Activated T-helper 1 cell treated with anti-CD3 and anti-CD28 coated beads, Interleukin-12 subunit alpha, Interleukin-12 subunit beta, Interleukin-2, Interleukin-4 antibody, amounts not matched to agents 30 ng/mL and 10 ng/mL and 1 ng/mL, durations not matched to agents 14 hours and 24 hours and 36 hours (primary cell): ENCODE results near the gene COBL. TPM values are rescaled to one million over a fixed set of nuclear protein-coding genes. Genes with fewer than 3 reads are reported as not detected.
"Not testable (repeated sequence)": the region's sequence is repeated elsewhere in the genome, so short reads cannot be mapped to it uniquely, and the experiment has no call there.

ENCODE experiments used
- DNase-seq: peaks from one replicate; pipeline ENCODE4 v3.0.0; 2021; ENCODE audit warnings: low spot score
- H3K27ac Mint-ChIP-seq: one replicate; pipeline ENCODE4 v1.8.0; 2021; ENCODE audit warnings: mild to moderate bottlenecking, mixed read lengths
- H3K27me3 Mint-ChIP-seq: one replicate; pipeline ENCODE4 v1.8.0; 2022; ENCODE audit warnings: mild to moderate bottlenecking, moderate library complexity, mixed read lengths; ENCODE audit not compliant: insufficient read depth
- H3K36me3 Mint-ChIP-seq: one replicate; pipeline ENCODE4 v1.8.0; 2021; ENCODE audit warnings: low read depth, mixed read lengths
- H3K4me1 Mint-ChIP-seq: one replicate; pipeline ENCODE4 v1.8.0; 2021; ENCODE audit warnings: low read depth, mixed read lengths
- H3K4me3 Mint-ChIP-seq: one replicate; pipeline ENCODE4 v1.8.0; 2021; ENCODE audit warnings: mild to moderate bottlenecking, moderate library complexity, mixed read lengths
- H3K9me3 Mint-ChIP-seq: one replicate; pipeline ENCODE4 v1.8.0; 2021; ENCODE audit warnings: mixed read lengths
- intact Hi-C: fragments of 100-400 bp; cut with micrococcal nuclease; formaldehyde crosslinking; loops from one replicate; pipeline ENCODE4 v1.15.1; 2024
- total RNA-seq: library from RNA; stranded (reverse); gene quantifications from 2 replicates; pipeline ENCODE4 v1.2.3, GENCODE V29; 2022

Gene COBL
- total RNA-seq, 1 donor from 2014 or later = not detected

DNA sequence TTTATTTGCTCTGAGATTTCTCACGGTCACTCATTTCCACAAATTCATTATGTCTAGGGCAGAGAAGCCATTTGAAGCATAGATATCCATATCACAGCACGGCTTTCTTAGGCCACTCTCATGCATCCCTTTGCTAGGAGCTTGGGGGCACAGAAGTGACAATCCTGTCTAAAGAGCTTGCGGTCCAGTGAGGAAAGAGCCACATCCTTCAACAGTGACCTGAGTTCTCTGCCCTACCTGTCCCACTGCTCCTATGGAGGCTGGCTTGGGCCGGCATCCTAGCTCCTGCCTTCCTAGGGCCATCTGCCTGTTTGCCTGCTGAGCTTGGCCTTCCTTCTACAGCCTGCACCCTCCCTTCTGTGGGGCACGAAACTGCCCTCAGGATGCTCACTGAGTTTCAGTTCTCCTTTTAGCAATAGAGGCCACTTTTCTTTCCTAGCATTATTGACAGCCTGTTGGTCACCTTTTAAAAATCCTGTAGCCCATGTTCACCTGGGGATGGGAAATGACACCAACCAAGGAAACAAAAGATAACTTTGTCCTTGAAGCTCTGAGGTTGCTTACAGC, 321.8 kb downstream of the COBL start:
- Mint-ChIP-seq H3K27me3 (peaks cover 12% of the 10 kb centered on the region), H3K9me3 (peaks cover 6% of the 10 kb centered on the region), H3K36me3 (no peaks in the 10 kb centered on the region), H3K27ac (no peak overlapping the region), H3K4me3 (no peak overlapping the region), H3K4me1 (no peaks in the 10 kb centered on the region)
- DNase-seq = no peak
- intact Hi-C loops = no loop called here

DNA sequence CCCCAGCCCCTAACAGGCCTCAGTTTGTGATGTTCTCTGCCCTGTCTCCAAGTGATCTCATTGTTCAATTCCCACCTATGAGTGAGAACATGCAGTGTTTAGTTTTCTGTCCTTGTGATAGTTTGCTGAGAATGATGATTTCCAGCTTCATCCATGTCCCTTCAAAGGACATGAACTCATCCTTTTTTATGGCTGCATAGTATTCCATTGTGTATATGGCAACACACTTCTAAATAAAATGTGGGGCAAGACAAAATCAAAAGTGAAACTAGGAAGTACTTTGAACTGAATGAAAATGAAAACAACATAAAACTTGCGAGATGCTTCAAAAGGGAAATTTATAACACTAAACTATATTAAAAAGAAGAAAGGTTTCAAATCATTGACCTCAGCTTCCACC, 326.4 kb downstream of the COBL start:
- H3K27me3 Mint-ChIP-seq, H3K36me3 Mint-ChIP-seq, DNase-seq, H3K9me3 Mint-ChIP-seq, H3K27ac Mint-ChIP-seq, H3K4me3 Mint-ChIP-seq, intact Hi-C loops, H3K4me1 Mint-ChIP-seq: not testable (repeated sequence)

DNA sequence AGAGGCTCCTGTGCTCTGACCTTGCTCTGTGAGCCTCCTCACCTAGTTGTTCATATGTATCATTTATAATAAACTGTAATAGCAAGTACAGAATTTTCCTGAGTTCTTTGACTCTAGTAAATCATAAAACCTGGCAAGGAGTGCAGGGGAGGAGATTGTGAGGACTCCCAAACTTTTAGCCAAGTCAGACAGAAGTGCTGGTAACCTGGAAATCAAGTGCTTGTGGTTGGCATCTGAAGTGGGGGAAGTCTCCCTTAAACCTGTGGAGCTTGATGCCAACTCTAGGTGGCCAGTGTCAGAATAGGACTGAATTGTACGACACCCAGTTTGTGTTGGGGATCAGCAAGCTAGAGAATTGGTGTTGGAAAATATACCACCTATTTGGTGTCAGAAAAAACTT, 327.6 kb downstream of the COBL start:
- intact Hi-C loops = no loop called here
- H3K36me3 Mint-ChIP-seq = no peaks in the 10 kb centered on the region
- peaks cover 6% of the 10 kb centered on the region for H3K9me3 Mint-ChIP-seq
- H3K27me3 Mint-ChIP-seq = peaks cover 7% of the 10 kb centered on the region
- no peaks in the 10 kb centered on the region for H3K4me1 Mint-ChIP-seq
- no peak for DNase-seq
- no peak overlapping the region for H3K27ac Mint-ChIP-seq
- no peak overlapping the region for H3K4me3 Mint-ChIP-seq

DNA sequence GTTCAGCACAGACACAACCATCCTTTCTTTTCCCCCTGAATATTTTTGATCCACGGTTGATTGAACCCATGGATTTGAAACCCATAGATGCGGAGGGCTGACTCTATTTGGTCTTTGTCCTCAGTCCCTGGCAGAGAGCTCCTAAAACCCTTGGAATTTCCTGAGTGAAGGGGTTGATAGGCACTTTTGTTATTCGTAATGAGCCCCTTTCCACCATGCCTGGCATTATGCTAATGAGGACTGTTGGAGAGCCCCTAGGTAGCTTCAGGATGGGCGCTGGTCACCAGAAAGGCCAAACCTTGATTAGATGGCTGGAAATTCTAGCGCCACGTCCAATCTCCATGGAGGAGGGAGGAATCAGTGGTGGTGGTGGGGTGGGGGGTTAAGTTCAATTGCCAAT, 328.1 kb downstream of the COBL start:
- Mint-ChIP-seq H3K36me3 (no peaks in the 10 kb centered on the region), H3K27ac (no peak overlapping the region), H3K9me3 (peaks cover 6% of the 10 kb centered on the region), H3K4me3 (no peak overlapping the region), H3K4me1 (no peaks in the 10 kb centered on the region), H3K27me3 (peaks cover 7% of the 10 kb centered on the region)
- no peak for DNase-seq
- intact Hi-C loops = no loop called here

DNA sequence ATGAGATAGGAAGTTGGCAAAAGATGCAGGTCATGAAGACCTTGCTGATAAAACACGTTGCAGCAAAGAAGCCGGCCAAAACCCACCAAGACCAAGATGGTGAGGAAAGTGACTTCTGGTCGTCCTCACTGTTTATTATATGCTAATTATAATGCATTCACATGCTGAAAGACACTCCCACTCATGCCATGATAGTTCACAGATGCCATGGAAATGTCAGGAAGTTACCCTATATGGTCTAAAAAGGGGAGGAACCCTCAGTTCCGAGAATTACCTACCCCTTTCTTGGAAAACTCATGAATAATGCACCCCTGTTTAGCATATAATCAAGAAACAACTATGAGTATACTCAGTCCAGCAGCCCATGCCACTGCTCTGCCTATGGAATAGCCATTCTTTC, 331.5 kb downstream of the COBL start:
- intact Hi-C loops = no loop called here
- peaks cover 2% of the 10 kb centered on the region for H3K27me3 Mint-ChIP-seq
- no peaks in the 10 kb centered on the region for H3K36me3 Mint-ChIP-seq
- H3K4me3 Mint-ChIP-seq = no peak overlapping the region
- DNase-seq = no peak
- no peak overlapping the region for H3K27ac Mint-ChIP-seq
- H3K4me1 Mint-ChIP-seq = no peaks in the 10 kb centered on the region
- H3K9me3 Mint-ChIP-seq = peaks cover 1% of the 10 kb centered on the region

DNA sequence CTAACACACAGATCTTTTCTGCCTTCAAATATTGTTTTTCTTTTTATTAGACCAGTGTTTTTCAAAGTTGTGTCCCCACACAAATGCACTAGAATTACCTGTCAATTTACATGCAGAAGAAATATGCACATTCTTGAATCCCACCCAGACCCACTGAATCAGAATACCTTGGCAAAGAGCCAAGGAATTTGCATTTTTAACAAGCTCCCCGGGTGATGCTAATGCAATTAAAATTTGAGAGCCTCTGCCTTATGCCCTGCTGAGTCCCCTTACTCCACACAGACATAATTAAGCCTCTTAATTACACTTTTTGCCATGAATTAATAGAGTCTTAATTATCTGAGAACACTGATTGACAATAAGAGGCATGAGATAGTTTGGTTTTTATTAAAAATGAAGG, 332.8 kb downstream of the COBL start:
- H3K27me3 Mint-ChIP-seq = peaks cover 2% of the 10 kb centered on the region
- DNase-seq = no peak
- no peaks in the 10 kb centered on the region for H3K9me3 Mint-ChIP-seq
- H3K36me3 Mint-ChIP-seq = no peaks in the 10 kb centered on the region
- intact Hi-C loops = no loop called here
- H3K4me3 Mint-ChIP-seq = no peak overlapping the region
- no peak overlapping the region for H3K27ac Mint-ChIP-seq
- no peaks in the 10 kb centered on the region for H3K4me1 Mint-ChIP-seq

DNA sequence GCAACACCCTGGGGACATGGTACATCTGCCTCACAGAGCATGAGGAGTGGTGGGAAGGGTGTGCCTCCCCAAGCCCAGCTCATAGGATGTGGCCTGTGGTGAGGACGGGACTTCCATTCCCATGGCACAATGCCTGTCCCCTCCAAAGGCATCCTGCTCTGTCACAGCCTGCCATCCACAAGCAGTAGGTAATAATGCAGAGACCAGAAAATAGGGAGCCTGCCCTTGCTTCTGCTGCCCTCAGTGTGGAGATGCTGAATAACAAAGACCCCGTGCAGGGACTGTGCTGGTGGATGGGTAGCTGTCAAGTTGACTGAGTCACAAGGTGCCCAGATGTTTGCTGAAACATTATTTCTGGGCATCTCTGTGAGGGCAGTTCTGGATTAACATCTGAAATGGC, 334.0 kb downstream of the COBL start:
- Mint-ChIP-seq H3K27ac (no peak overlapping the region), H3K27me3 (peaks cover 2% of the 10 kb centered on the region), H3K9me3 (no peaks in the 10 kb centered on the region), H3K4me1 (no peaks in the 10 kb centered on the region), H3K36me3 (no peaks in the 10 kb centered on the region), H3K4me3 (no peak overlapping the region)
- intact Hi-C loops = no loop called here
- no peak for DNase-seq

DNA sequence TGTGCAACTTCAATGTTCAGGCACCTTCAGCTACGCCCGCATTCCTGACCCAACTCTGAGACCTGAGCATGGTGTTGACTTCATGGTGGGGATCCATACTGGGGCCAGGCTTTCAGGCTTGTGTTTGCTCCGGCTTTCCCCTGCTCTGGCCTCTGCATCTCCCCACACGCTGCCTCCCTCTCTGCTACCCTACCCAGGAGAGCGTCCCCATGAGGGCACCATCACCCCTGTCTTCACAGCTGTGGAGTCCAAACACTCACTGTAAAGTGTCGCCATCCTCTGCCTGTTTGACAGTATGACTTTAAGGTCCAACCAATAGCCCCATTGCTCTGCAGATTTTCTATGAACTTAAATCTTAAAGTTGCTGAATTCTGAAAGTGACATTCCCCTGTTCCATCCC, 334.9 kb downstream of the COBL start:
- H3K4me1 Mint-ChIP-seq = no peaks in the 10 kb centered on the region
- H3K4me3 Mint-ChIP-seq = no peak overlapping the region
- H3K27me3 Mint-ChIP-seq = peaks cover 2% of the 10 kb centered on the region
- H3K27ac Mint-ChIP-seq = no peak overlapping the region
- intact Hi-C loops = no loop called here
- DNase-seq = no peak
- no peaks in the 10 kb centered on the region for H3K36me3 Mint-ChIP-seq
- no peaks in the 10 kb centered on the region for H3K9me3 Mint-ChIP-seq

DNA sequence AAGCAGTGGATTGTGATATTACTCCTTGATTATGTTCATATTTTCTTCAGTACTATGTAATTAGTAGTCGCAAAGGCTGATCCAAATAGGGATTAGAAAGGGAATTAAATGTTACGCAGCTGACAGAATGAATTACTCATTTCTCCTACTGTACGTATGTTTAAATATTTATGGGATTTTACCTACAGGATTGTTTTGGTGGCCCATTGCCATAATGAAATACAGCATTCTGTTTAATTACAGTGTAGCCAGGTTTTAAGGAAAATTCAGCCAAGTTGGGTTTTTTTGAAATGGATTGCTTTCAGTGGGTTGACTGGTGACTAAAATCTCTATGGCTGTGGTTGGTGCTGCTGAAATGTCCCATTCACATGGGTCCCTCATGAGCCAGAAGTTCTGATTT, 336.2 kb downstream of the COBL start:
- peaks cover 2% of the 10 kb centered on the region for H3K27me3 Mint-ChIP-seq
- H3K4me1 Mint-ChIP-seq = no peaks in the 10 kb centered on the region
- H3K27ac Mint-ChIP-seq = no peak overlapping the region
- intact Hi-C loops = no loop called here
- H3K36me3 Mint-ChIP-seq = no peaks in the 10 kb centered on the region
- no peak overlapping the region for H3K4me3 Mint-ChIP-seq
- H3K9me3 Mint-ChIP-seq = no peaks in the 10 kb centered on the region
- no peak for DNase-seq

DNA sequence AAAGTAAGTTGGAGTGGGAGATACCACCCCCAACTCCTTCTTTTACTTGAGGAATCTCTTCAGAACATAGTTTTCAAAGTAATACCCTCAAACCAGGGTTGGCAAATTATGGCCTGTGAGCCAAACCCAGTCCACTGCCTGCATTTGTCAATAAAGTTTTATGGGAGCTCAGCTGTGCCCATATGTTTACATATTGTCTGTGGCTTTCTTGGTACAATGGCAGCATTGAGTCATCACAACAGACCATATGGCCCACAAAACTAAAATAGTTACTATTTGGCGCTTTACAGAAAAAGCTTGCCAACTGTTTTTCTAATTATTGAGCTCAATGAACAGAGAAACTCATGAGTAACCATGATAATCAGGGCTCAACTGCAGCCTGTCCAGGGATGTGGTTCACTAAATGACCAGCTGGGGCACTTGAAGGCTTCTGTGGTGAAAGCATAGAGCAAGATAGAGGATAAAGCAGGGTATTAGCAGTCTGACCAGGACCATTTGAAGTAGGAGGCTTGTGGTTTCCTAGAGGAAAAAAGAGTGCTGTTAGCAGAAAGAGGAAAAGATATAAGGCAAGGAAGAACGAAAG, 337.9 kb downstream of the COBL start:
- DNase-seq = no peak
- Mint-ChIP-seq H3K4me3 (no peak overlapping the region), H3K9me3 (no peaks in the 10 kb centered on the region), H3K36me3 (no peaks in the 10 kb centered on the region), H3K27ac (no peak overlapping the region), H3K27me3 (peaks cover 2% of the 10 kb centered on the region), H3K4me1 (peaks cover 7% of the 10 kb centered on the region)
- intact Hi-C loops = no loop called here

DNA sequence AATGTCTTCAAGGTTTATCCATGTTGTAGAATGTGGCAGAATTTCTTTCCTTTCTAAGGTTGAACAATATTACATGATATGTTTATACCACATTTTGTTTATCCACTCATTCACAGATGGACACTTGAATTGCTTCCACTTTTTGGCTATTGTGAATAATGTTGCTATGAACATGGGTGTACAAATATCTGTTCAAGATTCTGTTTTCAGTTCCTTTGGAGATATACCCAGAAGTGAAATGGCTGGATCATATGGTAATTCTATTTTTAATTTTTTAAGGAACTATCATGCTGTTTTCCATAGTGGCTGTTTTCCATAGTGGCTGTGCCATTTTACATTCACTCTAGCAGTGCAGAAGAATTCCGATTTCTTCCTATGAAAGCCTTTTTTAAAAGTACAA, 339.2 kb downstream of the COBL start:
- intact Hi-C loops = no loop called here
- Mint-ChIP-seq H3K27ac (no peak overlapping the region), H3K4me3 (no peak overlapping the region), H3K36me3 (no peaks in the 10 kb centered on the region), H3K27me3 (peaks cover 2% of the 10 kb centered on the region), H3K4me1 (peaks cover 7% of the 10 kb centered on the region), H3K9me3 (no peaks in the 10 kb centered on the region)
- DNase-seq = no peak

DNA sequence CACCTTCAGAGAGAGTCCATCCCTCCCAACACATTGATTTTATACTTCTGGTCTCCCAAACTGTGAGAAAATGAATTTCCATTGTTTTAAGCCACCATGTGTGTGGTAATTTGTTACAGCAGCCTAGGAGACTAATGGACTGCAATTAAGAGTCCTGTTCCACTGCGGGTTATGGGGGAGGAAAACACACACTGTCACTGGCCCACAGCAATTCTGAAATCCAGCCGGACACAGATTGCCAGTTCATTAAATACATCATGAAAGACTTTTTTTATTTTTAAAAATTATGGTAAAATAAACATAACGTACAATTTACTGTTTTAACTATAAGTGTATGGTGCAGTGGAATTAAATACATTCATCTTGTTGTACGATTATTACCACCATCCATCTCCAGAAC, 340.5 kb downstream of the COBL start:
- intact Hi-C loops = no loop called here
- H3K4me1 Mint-ChIP-seq = peaks cover 7% of the 10 kb centered on the region

DNA sequence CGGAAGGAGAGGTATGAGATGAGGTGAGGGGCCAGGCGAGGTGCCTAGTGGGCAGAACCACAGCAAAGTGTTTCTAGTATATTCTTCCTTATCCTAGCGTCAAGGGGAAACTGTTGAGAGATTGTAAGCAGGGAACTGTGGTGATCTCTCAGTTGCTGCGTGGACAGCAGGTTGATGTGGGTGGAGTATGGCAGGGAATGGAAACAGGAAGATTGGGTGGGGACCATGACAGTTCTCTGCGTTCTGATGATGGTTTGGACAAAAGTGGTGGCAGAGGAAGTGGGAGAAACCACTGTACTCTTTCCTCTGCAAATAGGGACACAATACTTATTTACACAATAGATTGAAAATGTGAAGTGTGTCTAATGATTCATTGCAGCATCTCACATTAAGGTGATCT, 342.4 kb downstream of the COBL start:
- H3K27me3 Mint-ChIP-seq = no peaks in the 10 kb centered on the region
- intact Hi-C loops = no loop called here

More for the DNA sequence above, 340.5 kb downstream of the COBL start:
- H3K27me3 Mint-ChIP-seq = no peaks in the 10 kb centered on the region
- H3K4me3 Mint-ChIP-seq = no peak overlapping the region
- H3K9me3 Mint-ChIP-seq = no peaks in the 10 kb centered on the region
- H3K36me3 Mint-ChIP-seq = no peaks in the 10 kb centered on the region
- DNase-seq = no peak
- no peak overlapping the region for H3K27ac Mint-ChIP-seq

DNA sequence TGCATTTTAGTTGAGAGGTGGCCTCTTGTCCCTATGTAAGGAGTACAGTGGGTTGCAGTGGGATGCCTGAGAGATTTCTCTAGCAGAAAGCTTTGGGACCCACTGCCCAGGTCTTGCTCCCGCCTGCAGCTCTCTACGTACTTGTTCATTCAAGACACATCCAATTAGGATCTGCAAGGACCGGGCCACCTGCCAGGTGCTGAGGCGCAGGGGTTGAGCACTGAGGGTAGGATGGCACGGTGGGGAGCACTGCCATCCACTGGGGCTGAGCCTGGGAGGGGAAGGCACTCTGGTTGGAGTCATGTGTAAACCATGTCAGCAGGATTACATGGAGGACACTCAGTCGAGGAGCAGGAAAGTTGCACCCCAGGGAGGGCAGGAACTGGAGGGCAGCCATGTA, 342.8 kb downstream of the COBL start:
- intact Hi-C loops = no loop called here
- no peak for DNase-seq
- no peak overlapping the region for H3K4me3 Mint-ChIP-seq
- H3K27me3 Mint-ChIP-seq = no peaks in the 10 kb centered on the region
- H3K4me1 Mint-ChIP-seq = peaks cover 7% of the 10 kb centered on the region
- H3K9me3 Mint-ChIP-seq = no peaks in the 10 kb centered on the region
- H3K27ac Mint-ChIP-seq = no peak overlapping the region
- H3K36me3 Mint-ChIP-seq = no peaks in the 10 kb centered on the region

More for the DNA sequence above, 342.4 kb downstream of the COBL start:
- Mint-ChIP-seq H3K4me3 (no peak overlapping the region), H3K9me3 (no peaks in the 10 kb centered on the region), H3K36me3 (no peaks in the 10 kb centered on the region), H3K4me1 (peaks cover 7% of the 10 kb centered on the region), H3K27ac (no peak overlapping the region)
- no peak for DNase-seq
